Neural progenitor cell (in vitro differentiated cells): ENCODE data around the gene KIT.

ENCODE experiments used
- CTCF ChIP-seq: fragments of 200-600 bp; sonication (generic); IDR thresholded peaks from 2 replicates; pipeline ENCODE4 v1.5.1; 2017; ENCODE audit warnings: antibody characterized with exemption, mild to moderate bottlenecking
- EZH2 ChIP-seq: fragments of 200-600 bp; sonication (generic); IDR thresholded peaks from 2 replicates; pipeline ENCODE4 v1.6.1; 2017; ENCODE audit warnings: antibody characterized with exemption, mild to moderate bottlenecking, moderate library complexity

- no peak for TF ChIP-seq CTCF
- TF ChIP-seq EZH2: no peak
Measured at GRCh38 chr4:54635318-54635717, 22.4 kb upstream of the KIT start.
